Lung (tissue), 12 donors: ENCODE measurements around the gene GABRP. TPM values are rescaled to one million over a fixed set of nuclear protein-coding genes. Genes with fewer than 3 reads are reported as not detected.

ENCODE experiments used
- ATAC-seq: fragments of 200-7000 bp; cut with Tn5 transposase; one replicate; pipeline ENCODE4 v1.9.1; 2020; ENCODE audit warnings: moderate number of reproducible peaks; ENCODE audit not compliant: insufficient read depth, low FRiP score
- DNase-seq, 3 donors: peaks; one replicate each; pipeline ENCODE4 v3.0.0-alpha.2; 2013 to 2017
- H3K27ac ChIP-seq, 2 donors: one replicate each; pipeline ENCODE4 v1.5.1; 2013; ENCODE audit warnings: mild to moderate bottlenecking in 2 of 2, moderate library complexity in 2 of 2, control low read depth in 1 of 2, inconsistent platforms in 1 of 2, low read depth in 1 of 2, low read length in 1 of 2
- H3K27me3 ChIP-seq, 3 donors: one replicate each; pipeline ENCODE4 v1.5.1; 2013; ENCODE audit warnings: low read length in 2 of 3; ENCODE audit not compliant: control insufficient read depth in 3 of 3, insufficient read depth in 3 of 3
- H3K36me3 ChIP-seq, 4 donors: one replicate each; pipeline ENCODE4 v1.5.1; 2013; ENCODE audit warnings: low read length in 4 of 4, mild to moderate bottlenecking in 1 of 4, moderate library complexity in 1 of 4; ENCODE audit not compliant: control insufficient read depth in 4 of 4, insufficient read depth in 4 of 4
- H3K4me1 ChIP-seq, 5 donors: one replicate each; pipeline ENCODE4 v1.5.1; 2013; ENCODE audit warnings: low read length in 5 of 5, mild to moderate bottlenecking in 2 of 5, moderate library complexity in 1 of 5; ENCODE audit not compliant: control insufficient read depth in 5 of 5, insufficient read depth in 5 of 5
- H3K4me3 ChIP-seq: one replicate; pipeline ENCODE4 v1.5.1; 2013; ENCODE audit warnings: mild to moderate bottlenecking, control low read depth, moderate library complexity
- H3K9ac ChIP-seq, 2 donors: one replicate each; pipeline ENCODE4 v1.5.1; 2013; ENCODE audit warnings: low read length in 2 of 2, control low read depth in 1 of 2; ENCODE audit not compliant: insufficient read depth in 1 of 2
- H3K9me3 ChIP-seq, 4 donors: one replicate each; pipeline ENCODE4 v1.5.1; 2013; ENCODE audit warnings: low read length in 3 of 4, mild to moderate bottlenecking in 1 of 4, moderate library complexity in 1 of 4; ENCODE audit not compliant: control insufficient read depth in 4 of 4, insufficient read depth in 3 of 4
- CTCF ChIP-seq: IDR thresholded peaks from 2 replicates; pipeline ENCODE4 v1.5.1; 2012; ENCODE audit warnings: mild to moderate bottlenecking; ENCODE audit errors: control extremely low read depth, extremely low read depth
- WGBS, 2 donors: extraction: QIAGEN DNeasy Blood & Tissue Kit; methylation state at CpG; one replicate each; pipeline ENCODE4 v1.1.7; 2013; 5-methylcytosine and 5-hydroxymethylcytosine counted together
- polyA plus RNA-seq, 2 donors: library from polyadenylated mRNA; stranded (reverse); fragments of 200-250 nt; gene quantifications; one replicate each; pipeline ENCODE4 v1.2.1, GENCODE V29; 2013
- total RNA-seq, 2 donors: library from RNA; depleted of rRNA in 1 of 2; stranded (reverse); fragments of >200 nt in 1 of 2; gene quantifications; one replicate each; pipeline ENCODE4 v1.2.1, GENCODE V29; 2014 to 2021
- donor health status: control.
- donor health status: control.
- donor health status: Bipolar disorder and iron deficiency.
- donor health status: healthy.
- donor health status: DM: yes; HTN: yes; CAD: no.

GABRP gene
- total and polyA plus RNA-seq, 4 donors, result 0.26 to 1.5 (median 0.75) TPM

- Histone ChIP-seq H3K27ac (peak overlapping the region in 1 of 2 donors; percentile 85), H3K9ac (no peak overlapping the region), H3K36me3 (no peaks in the 10 kb centered on the region), H3K9me3 (no peaks in the 10 kb centered on the region), H3K4me1 (peaks cover 0 to 9% (median 4%) of the 10 kb centered on the region in 5 donors), H3K4me3 (no peak overlapping the region), H3K27me3 (no peaks in the 10 kb centered on the region)
- ATAC-seq (no peak), DNase-seq (no peak)
- WGBS, 2 donors, result 80 to 96% methylated on average over 8 of the region's 8 CpGs
- no peak for TF ChIP-seq CTCF
These were observed 26.8 kb upstream of the GABRP start for GRCh38 chr5:170756691-170757090.

- no peak for TF ChIP-seq CTCF
- Histone ChIP-seq H3K9ac (no peak overlapping the region), H3K27ac (peak overlapping the region in 1 of 2 donors; percentile 85), H3K4me3 (no peak overlapping the region), H3K36me3 (no peaks in the 10 kb centered on the region), H3K9me3 (no peaks in the 10 kb centered on the region), H3K4me1 (peaks cover 0 to 6% (median 2%) of the 10 kb centered on the region in 5 donors), H3K27me3 (no peaks in the 10 kb centered on the region)
- 30 to 53% methylated on average over 4 of the region's 4 CpGs for WGBS, 2 donors
- no peak for DNase-seq
- ATAC-seq, result peak; percentile 78
These were observed 26.3 kb upstream of the GABRP start for GRCh38 chr5:170757182-170757601.

GRCh38 chr5:170757669-170758068, 25.9 kb upstream of the GABRP start:
- Histone ChIP-seq H3K4me1 (peaks cover 0 to 6% (median 0%) of the 10 kb centered on the region in 5 donors), H3K27me3 (no peaks in the 10 kb centered on the region), H3K27ac (peak overlapping the region in 1 of 2 donors; percentile 85), H3K9me3 (no peaks in the 10 kb centered on the region), H3K4me3 (no peak overlapping the region), H3K36me3 (no peaks in the 10 kb centered on the region), H3K9ac (no peak overlapping the region)
- TF ChIP-seq CTCF, result no peak
- WGBS, 2 donors, result 89 to 90% methylated on average over 2 of the region's 2 CpGs
- DNase-seq (no peak), ATAC-seq (no peak)

GRCh38 chr5:170758481-170758880, 25.0 kb upstream of the GABRP start:
- no peaks in the 10 kb centered on the region for H3K36me3 ChIP-seq
- no peak overlapping the region for H3K9ac ChIP-seq
- ATAC-seq (no peak), DNase-seq (no peak)
- no peak for TF ChIP-seq CTCF
- H3K27me3 ChIP-seq, result no peaks in the 10 kb centered on the region
- H3K27ac ChIP-seq, result peak overlapping the region in 1 of 2 donors; percentile 77
- no peak overlapping the region for H3K4me3 ChIP-seq
- no peaks in the 10 kb centered on the region for H3K9me3 ChIP-seq
- 90 to 95% methylated on average over 3 of the region's 3 CpGs for WGBS, 2 donors
- H3K4me1 ChIP-seq, result peaks cover 0 to 6% (median 0%) of the 10 kb centered on the region in 5 donors
